ENCODE data around the gene CACNA1H.

DNA sequence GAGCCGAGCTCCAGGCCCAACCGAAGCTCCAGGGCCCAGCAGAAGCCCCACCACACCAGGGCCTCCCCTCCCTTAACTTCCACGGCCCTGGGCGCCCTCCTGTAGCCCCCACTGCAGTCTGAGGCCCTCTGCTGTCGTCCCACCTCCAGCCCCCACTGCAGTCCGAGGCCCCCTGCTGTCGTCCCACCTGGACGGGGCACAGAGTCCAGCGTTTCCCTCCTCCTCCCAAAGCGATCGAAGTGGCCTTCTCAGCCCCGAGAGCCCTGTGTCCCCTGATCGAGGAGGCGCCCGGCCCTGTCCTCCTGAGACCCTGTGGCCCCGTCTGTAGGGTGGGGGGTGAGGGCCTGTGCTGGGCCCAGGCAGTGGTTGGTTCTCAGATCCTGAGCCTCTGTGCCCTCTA, 25.8 kb upstream of the CACNA1H start:
- TF ChIP-seq, protein P1, sequence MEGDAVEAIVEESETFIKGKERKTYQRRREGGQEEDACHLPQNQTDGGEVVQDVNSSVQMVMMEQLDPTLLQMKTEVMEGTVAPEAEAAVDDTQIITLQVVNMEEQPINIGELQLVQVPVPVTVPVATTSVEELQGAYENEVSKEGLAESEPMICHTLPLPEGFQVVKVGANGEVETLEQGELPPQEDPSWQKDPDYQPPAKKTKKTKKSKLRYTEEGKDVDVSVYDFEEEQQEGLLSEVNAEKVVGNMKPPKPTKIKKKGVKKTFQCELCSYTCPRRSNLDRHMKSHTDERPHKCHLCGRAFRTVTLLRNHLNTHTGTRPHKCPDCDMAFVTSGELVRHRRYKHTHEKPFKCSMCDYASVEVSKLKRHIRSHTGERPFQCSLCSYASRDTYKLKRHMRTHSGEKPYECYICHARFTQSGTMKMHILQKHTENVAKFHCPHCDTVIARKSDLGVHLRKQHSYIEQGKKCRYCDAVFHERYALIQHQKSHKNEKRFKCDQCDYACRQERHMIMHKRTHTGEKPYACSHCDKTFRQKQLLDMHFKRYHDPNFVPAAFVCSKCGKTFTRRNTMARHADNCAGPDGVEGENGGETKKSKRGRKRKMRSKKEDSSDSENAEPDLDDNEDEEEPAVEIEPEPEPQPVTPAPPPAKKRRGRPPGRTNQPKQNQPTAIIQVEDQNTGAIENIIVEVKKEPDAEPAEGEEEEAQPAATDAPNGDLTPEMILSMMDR (IDR thresholded peaks at IDR 0.05 in 2 of 3, conservative IDR thresholded peaks at IDR 0.05 in 1 of 3; ENCODE audit: insufficient read depth in 2 of 3, low read depth in 1 of 3, low read length in 3 of 3) = no peak
- TF ChIP-seq RFX5 (IDR thresholded peaks at IDR 0.05; ENCODE audit: low read depth, low read length) (no peak), ZNF764 (CRISPR knock-in tag; IDR thresholded peaks at IDR 0.05; ENCODE audit: low read depth) (no peak), POLR2AphosphoS5 (IDR thresholded peaks at IDR 0.05; ENCODE audit: control insufficient read depth, insufficient read depth, low read depth, low read length) (no peak)

All from K562 (cell line).